Measurements from ENCODE around the gene LIF. TPM values are rescaled to one million over a fixed set of nuclear protein-coding genes. Genes with fewer than 3 reads are reported as not detected.

The LIF gene
- total RNA-seq, 2 donors from 2014 or later: 0.31 to 0.77 TPM

- Histone ChIP-seq H3K9me3 (ENCODE audit: control insufficient read depth, low read length) (no peaks in the 10 kb centered on the region), H3K4me1 (ENCODE audit: control insufficient read depth, insufficient read depth, low read length) (peaks cover 4% of the 10 kb centered on the region), H3K27ac (ENCODE audit: low read depth, low read length) (no peak overlapping the region), H3K4me3 (ENCODE audit: low read length) (no peak overlapping the region), H3K27me3 (ENCODE audit: control insufficient read depth, insufficient read depth, low read length, poor library complexity, severe bottlenecking) (no peaks in the 10 kb centered on the region), H3K9ac (ENCODE audit: extremely low read depth, low read length, poor library complexity, severe bottlenecking) (no peak overlapping the region), H3K36me3 (ENCODE audit: control insufficient read depth, insufficient read depth, low read length) (no peaks in the 10 kb centered on the region)
- Mint-ChIP-seq H3K27me3 (ENCODE audit: insufficient read depth) (no peaks in the 10 kb centered on the region), H3K4me1 (peaks cover 25% of the 10 kb centered on the region), H3K27ac (no peak overlapping the region), H3K9me3 (peaks cover 2% of the 10 kb centered on the region), H3K4me3 (no peak overlapping the region), H3K36me3 (ENCODE audit: low read depth) (no peaks in the 10 kb centered on the region)
- no peak for TF ChIP-seq CTCF (conservative IDR thresholded peaks at IDR 0.05)
- DNase-seq: peak; percentile 13
- WGBS, 2 experiments (ENCODE audit: insufficient coverage in 1 of 2, insufficient read length in 1 of 2): 90 to 92% methylated on average over 2 to 5 of the region's 5 CpGs
Measured at GRCh38 chr22:30198152-30198825, 48.3 kb downstream of the LIF start.

DNA sequence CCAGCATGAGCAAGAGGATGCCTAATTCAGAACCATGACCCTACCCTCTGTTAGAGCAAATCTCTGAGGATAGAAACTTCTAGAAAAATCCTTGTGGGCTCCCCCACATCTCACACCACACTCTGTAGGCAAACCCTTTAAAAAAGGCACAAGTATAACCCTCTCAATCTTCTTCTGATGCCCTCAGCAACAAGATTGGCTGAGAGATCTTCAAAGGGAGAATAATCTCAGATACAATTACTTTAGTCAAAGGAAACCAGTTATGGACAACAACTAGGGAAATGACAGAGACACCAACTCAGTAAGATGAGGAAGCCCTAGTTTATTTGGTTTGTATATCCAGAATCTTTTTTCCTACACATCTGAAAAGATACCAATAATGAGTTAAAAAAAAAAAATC, 49.2 kb downstream of the LIF start:
- Histone ChIP-seq H3K36me3 (ENCODE audit: control insufficient read depth, insufficient read depth, low read length) (no peaks in the 10 kb centered on the region), H3K27me3 (ENCODE audit: control insufficient read depth, insufficient read depth, low read length, poor library complexity, severe bottlenecking) (no peaks in the 10 kb centered on the region), H3K9ac (ENCODE audit: extremely low read depth, low read length, poor library complexity, severe bottlenecking) (no peak overlapping the region), H3K27ac (ENCODE audit: low read depth, low read length) (no peak overlapping the region), H3K4me3 (ENCODE audit: low read length) (no peak overlapping the region), H3K9me3 (ENCODE audit: control insufficient read depth, low read length) (no peaks in the 10 kb centered on the region), H3K4me1 (ENCODE audit: control insufficient read depth, insufficient read depth, low read length) (peaks cover 4% of the 10 kb centered on the region)
- TF ChIP-seq CTCF (conservative IDR thresholded peaks at IDR 0.05): no peak
- Mint-ChIP-seq H3K4me3 (no peak overlapping the region), H3K36me3 (ENCODE audit: low read depth) (no peaks in the 10 kb centered on the region), H3K4me1 (peaks cover 20% of the 10 kb centered on the region), H3K27ac (no peak overlapping the region), H3K27me3 (ENCODE audit: insufficient read depth) (no peaks in the 10 kb centered on the region), H3K9me3 (peaks cover 2% of the 10 kb centered on the region)
- DNase-seq: peak; percentile 19

DNA sequence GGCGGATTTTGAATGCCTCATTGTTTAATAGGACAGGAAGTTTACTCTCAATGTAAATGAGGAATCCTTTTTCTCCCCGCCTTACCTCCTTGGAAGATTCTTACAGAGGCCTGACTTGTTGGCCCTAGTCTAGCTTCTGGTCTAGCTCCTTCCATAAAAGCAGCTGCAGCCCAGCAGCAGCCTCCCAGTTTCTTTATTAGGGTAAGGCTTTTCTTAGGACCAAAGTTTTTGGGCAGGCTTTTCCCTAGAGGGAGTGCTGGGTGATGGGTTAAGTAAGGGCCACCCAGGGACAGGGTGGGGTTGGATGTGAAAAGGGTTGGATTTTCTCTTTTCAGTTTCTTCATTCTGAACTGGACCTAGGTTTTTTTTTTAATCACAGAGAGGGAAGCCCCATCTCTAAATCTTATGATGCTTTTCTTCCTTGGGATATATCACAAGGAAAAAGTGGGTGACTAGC, 49.7 kb downstream of the LIF start:
- peaks cover 2% of the 10 kb centered on the region for H3K27me3 Mint-ChIP-seq (ENCODE audit: insufficient read depth)
- H3K9ac ChIP-seq (ENCODE audit: extremely low read depth, low read length, poor library complexity, severe bottlenecking): no peak overlapping the region
- no peaks in the 10 kb centered on the region for H3K27me3 ChIP-seq (ENCODE audit: control insufficient read depth, insufficient read depth, low read length, poor library complexity, severe bottlenecking)
- no peak overlapping the region for H3K4me3 ChIP-seq (ENCODE audit: low read length)
- no peak for DNase-seq
- H3K27ac Mint-ChIP-seq: peak overlapping the region; percentile 89
- H3K4me3 Mint-ChIP-seq: peak overlapping the region; percentile 19
- peaks cover 4% of the 10 kb centered on the region for H3K4me1 ChIP-seq (ENCODE audit: control insufficient read depth, insufficient read depth, low read length)
- WGBS, 2 experiments (ENCODE audit: insufficient coverage in 1 of 2, insufficient read length in 1 of 2): 40 to 45% methylated on average over 2 of the region's 2 CpGs
- H3K9me3 Mint-ChIP-seq: peaks cover 2% of the 10 kb centered on the region
- H3K27ac ChIP-seq (ENCODE audit: low read depth, low read length): peak overlapping the region; percentile 25
- no peaks in the 10 kb centered on the region for H3K36me3 ChIP-seq (ENCODE audit: control insufficient read depth, insufficient read depth, low read length)
- peaks cover 16% of the 10 kb centered on the region for H3K4me1 Mint-ChIP-seq
- no peaks in the 10 kb centered on the region for H3K36me3 Mint-ChIP-seq (ENCODE audit: low read depth)
- TF ChIP-seq CTCF (conservative IDR thresholded peaks at IDR 0.05): no peak
- no peaks in the 10 kb centered on the region for H3K9me3 ChIP-seq (ENCODE audit: control insufficient read depth, low read length)

Measured in endodermal cell (in vitro differentiated cells).